ENCODE results near the gene NEK1. TPM values are rescaled to one million over a fixed set of nuclear protein-coding genes. Genes with fewer than 3 reads are reported as not detected.

Gene NEK1
- total and polyA plus RNA-seq, 4 donors: 3.6 to 32.9 (median 9.3) TPM

DNA sequence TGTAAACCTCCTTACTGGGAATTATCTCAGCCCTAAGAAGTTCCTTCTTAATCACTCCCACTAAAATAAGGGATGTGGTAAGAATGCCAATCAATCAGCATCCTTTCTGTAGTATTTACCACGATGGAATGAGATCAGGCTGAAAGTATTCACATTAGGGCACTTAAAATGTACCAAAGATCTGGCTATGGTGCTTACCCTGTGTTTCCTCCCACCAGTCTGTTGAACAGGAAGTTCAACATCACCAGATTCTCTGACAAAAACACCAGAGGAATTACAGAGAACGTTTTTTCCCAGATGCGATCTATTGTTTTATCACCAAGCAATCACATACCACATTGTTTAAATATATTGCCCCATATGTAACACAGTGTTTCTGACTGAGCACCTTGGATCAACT is 5.9 kb upstream of the NEK1 start:
- H3K27me3 ChIP-seq (ENCODE audit: control insufficient read depth in 3 of 3, insufficient read depth in 3 of 3, low read length in 2 of 3): no peaks in the 10 kb centered on the region
- no peak for ATAC-seq (ENCODE audit: insufficient read depth, low FRiP score)
- 12 to 41% methylated on average over 3 of the region's 3 CpGs for WGBS, 2 donors
- no peak overlapping the region for H3K27ac ChIP-seq (ENCODE audit: low read depth in 1 of 2, low read length in 1 of 2)
- no peak for DNase-seq
- H3K36me3 ChIP-seq (ENCODE audit: control insufficient read depth in 4 of 4, insufficient read depth in 4 of 4, low read length in 4 of 4): peaks cover 0 to 4% (median 0%) of the 10 kb centered on the region in 4 donors
- TF ChIP-seq, protein P1, sequence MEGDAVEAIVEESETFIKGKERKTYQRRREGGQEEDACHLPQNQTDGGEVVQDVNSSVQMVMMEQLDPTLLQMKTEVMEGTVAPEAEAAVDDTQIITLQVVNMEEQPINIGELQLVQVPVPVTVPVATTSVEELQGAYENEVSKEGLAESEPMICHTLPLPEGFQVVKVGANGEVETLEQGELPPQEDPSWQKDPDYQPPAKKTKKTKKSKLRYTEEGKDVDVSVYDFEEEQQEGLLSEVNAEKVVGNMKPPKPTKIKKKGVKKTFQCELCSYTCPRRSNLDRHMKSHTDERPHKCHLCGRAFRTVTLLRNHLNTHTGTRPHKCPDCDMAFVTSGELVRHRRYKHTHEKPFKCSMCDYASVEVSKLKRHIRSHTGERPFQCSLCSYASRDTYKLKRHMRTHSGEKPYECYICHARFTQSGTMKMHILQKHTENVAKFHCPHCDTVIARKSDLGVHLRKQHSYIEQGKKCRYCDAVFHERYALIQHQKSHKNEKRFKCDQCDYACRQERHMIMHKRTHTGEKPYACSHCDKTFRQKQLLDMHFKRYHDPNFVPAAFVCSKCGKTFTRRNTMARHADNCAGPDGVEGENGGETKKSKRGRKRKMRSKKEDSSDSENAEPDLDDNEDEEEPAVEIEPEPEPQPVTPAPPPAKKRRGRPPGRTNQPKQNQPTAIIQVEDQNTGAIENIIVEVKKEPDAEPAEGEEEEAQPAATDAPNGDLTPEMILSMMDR (IDR thresholded peaks at IDR 0.05; ENCODE audit: control extremely low read depth, extremely low read depth): no peak
- H3K4me1 ChIP-seq (ENCODE audit: control insufficient read depth in 5 of 5, insufficient read depth in 5 of 5, low read length in 5 of 5): peaks cover 0 to 24% (median 0%) of the 10 kb centered on the region in 5 donors
- H3K9me3 ChIP-seq (ENCODE audit: control insufficient read depth in 4 of 4, insufficient read depth in 3 of 4, low read length in 3 of 4): no peaks in the 10 kb centered on the region
- no peak overlapping the region for H3K9ac ChIP-seq (ENCODE audit: insufficient read depth in 1 of 2, low read length in 2 of 2)
- H3K4me3 ChIP-seq: no peak overlapping the region

DNA sequence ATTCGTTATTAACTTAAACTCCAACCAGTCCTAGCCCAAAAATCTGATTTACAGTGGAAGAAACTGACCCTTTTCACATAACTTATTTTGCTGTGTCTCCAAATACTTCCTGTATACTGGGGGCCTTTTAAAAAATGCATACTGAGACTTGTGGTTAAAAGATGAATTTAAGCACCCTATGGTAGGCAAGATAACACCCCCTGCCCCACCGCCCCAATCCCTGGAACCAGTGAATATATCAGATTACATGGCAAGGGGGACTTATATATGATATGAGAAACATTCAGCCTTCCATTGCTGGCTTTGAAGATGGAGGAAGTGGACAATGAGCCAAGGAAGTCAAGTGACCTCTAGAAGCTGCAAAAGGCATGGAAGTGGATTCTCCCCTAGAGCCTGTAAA is 4.9 kb upstream of the NEK1 start:
- no peak overlapping the region for H3K9ac ChIP-seq (ENCODE audit: insufficient read depth in 1 of 2, low read length in 2 of 2)
- WGBS, 2 donors: 84 to 88% methylated on average over 2 of the region's 2 CpGs
- DNase-seq (no peak), ATAC-seq (ENCODE audit: insufficient read depth, low FRiP score) (no peak)
- H3K9me3 ChIP-seq (ENCODE audit: control insufficient read depth in 4 of 4, insufficient read depth in 3 of 4, low read length in 3 of 4): no peaks in the 10 kb centered on the region
- no peaks in the 10 kb centered on the region for H3K27me3 ChIP-seq (ENCODE audit: control insufficient read depth in 3 of 3, insufficient read depth in 3 of 3, low read length in 2 of 3)
- H3K27ac ChIP-seq (ENCODE audit: low read depth in 1 of 2, low read length in 1 of 2): no peak overlapping the region
- H3K4me1 ChIP-seq (ENCODE audit: control insufficient read depth in 5 of 5, insufficient read depth in 5 of 5, low read length in 5 of 5): peaks cover 0 to 20% (median 0%) of the 10 kb centered on the region in 5 donors
- peaks cover 0 to 4% (median 0%) of the 10 kb centered on the region in 4 donors for H3K36me3 ChIP-seq (ENCODE audit: control insufficient read depth in 4 of 4, insufficient read depth in 4 of 4, low read length in 4 of 4)
- no peak overlapping the region for H3K4me3 ChIP-seq
- TF ChIP-seq, protein P1 (IDR thresholded peaks at IDR 0.05; ENCODE audit: control extremely low read depth, extremely low read depth): no peak

DNA sequence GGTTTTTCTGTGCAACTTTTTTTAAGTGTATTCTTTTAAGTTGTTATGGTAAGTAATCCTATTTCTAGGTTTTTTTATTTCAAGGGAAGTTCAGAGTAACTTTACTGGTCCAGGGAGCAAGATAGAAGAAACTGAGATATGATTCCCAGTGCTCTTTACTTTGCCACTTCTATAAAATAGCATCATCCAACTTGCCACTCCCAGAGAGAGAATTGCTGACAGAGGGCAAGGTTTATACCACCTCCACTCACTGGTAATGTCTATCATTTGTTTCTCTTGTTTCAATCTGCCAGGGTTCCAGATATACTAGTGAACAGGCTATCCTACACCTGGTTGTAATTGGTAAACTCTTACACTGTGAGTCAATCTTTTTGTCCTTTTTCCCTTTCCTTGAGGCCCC is 4.5 kb upstream of the NEK1 start:
- Histone ChIP-seq H3K4me1 (ENCODE audit: control insufficient read depth in 5 of 5, insufficient read depth in 5 of 5, low read length in 5 of 5) (peaks cover 0 to 17% (median 0%) of the 10 kb centered on the region in 5 donors), H3K36me3 (ENCODE audit: control insufficient read depth in 4 of 4, insufficient read depth in 4 of 4, low read length in 4 of 4) (peaks cover 0 to 4% (median 0%) of the 10 kb centered on the region in 4 donors)
- no peak for DNase-seq

More for the DNA sequence above, 4.5 kb upstream of the NEK1 start:
- Histone ChIP-seq H3K27me3 (ENCODE audit: control insufficient read depth in 3 of 3, insufficient read depth in 3 of 3, low read length in 2 of 3) (no peaks in the 10 kb centered on the region), H3K9me3 (ENCODE audit: control insufficient read depth in 4 of 4, insufficient read depth in 3 of 4, low read length in 3 of 4) (no peaks in the 10 kb centered on the region), H3K27ac (ENCODE audit: low read depth in 1 of 2, low read length in 1 of 2) (no peak overlapping the region), H3K4me3 (no peak overlapping the region), H3K9ac (ENCODE audit: insufficient read depth in 1 of 2, low read length in 2 of 2) (no peak overlapping the region)
- ATAC-seq (ENCODE audit: insufficient read depth, low FRiP score): no peak
- TF ChIP-seq, protein P1 (IDR thresholded peaks at IDR 0.05; ENCODE audit: control extremely low read depth, extremely low read depth): no peak
